DMS153 treated with DMSO at 0.1 percent for 48 hours (cell line): ENCODE data around the gene NAALADL1.
A peak's percentile ranks its signal among the peaks of the same experiment; 100 is the strongest.

Source experiments
- DNase-seq: peaks from one replicate; lab custom pipeline; 2025; ENCODE audit not compliant: unreplicated experiment; lab: John Stamatoyannopoulos, UW

Gene NAALADL1

GRCh38 chr11:65058419-65059054, at the start of gene NAALADL1:
Gene NAALADL1 (minus strand): TSS chr11:65058553. CDS start chr11:65058521, 32 bp downstream.
- no peak for DNase-seq

GRCh38 chr11:65107751-65108468, 49.6 kb upstream of the NAALADL1 start:
- no peak for DNase-seq

- no peak for DNase-seq
These were observed 48.7 kb upstream of the NAALADL1 start for GRCh38 chr11:65107078-65107477.

GRCh38 chr11:65104628-65105027, 46.3 kb upstream of the NAALADL1 start:
- DNase-seq, result no peak

- DNase-seq, result no peak
These were observed 45.1 kb upstream of the NAALADL1 start for GRCh38 chr11:65103476-65103875.

GRCh38 chr11:65102142-65103095, 44.1 kb upstream of the NAALADL1 start:
- no peak for DNase-seq

GRCh38 chr11:65100674-65101350, 42.5 kb upstream of the NAALADL1 start:
- no peak for DNase-seq

- DNase-seq, result no peak
These were observed 38.6 kb upstream of the NAALADL1 start for GRCh38 chr11:65096926-65097325.

- peak; percentile 76 for DNase-seq
These were observed 37.8 kb upstream of the NAALADL1 start, which contains the start of gene VPS51 for GRCh38 chr11:65095974-65096806. Gene VPS51 (plus strand): TSS chr11:65096214. CDS start chr11:65096251, 37 bp downstream.

- no peak for DNase-seq
These were observed 37.1 kb upstream of the NAALADL1 start for GRCh38 chr11:65095427-65095826.

- DNase-seq, result no peak
These were observed 32.3 kb upstream of the NAALADL1 start for GRCh38 chr11:65090628-65091027.

- DNase-seq, result no peak
These were observed 31.3 kb upstream of the NAALADL1 start for GRCh38 chr11:65089621-65090020.

GRCh38 chr11:65087827-65088226, 29.5 kb upstream of the NAALADL1 start:
- no peak for DNase-seq

- no peak for DNase-seq
These were observed 28.9 kb upstream of the NAALADL1 start for GRCh38 chr11:65087216-65087615.

GRCh38 chr11:65086809-65087208, 28.5 kb upstream of the NAALADL1 start:
- no peak for DNase-seq

GRCh38 chr11:65085446-65085845, 27.1 kb upstream of the NAALADL1 start:
- DNase-seq, result no peak

- no peak for DNase-seq
These were observed 26.4 kb upstream of the NAALADL1 start for GRCh38 chr11:65084598-65085375.

- DNase-seq, result peak; percentile 91
These were observed 25.7 kb upstream of the NAALADL1 start, which contains the start of the genes CDCA5 and ZFPL1 for GRCh38 chr11:65083834-65084597. Gene CDCA5 (minus strand): TSS chr11:65084040. CDS start chr11:65083978, 62 bp downstream. Gene ZFPL1 (plus strand): TSS chr11:65084222. CDS start chr11:65084699, 477 bp downstream.
